HEK293 (cell line): ENCODE data around the gene TOR4A.

Experiments
- GLIS2 ChIP-seq: fragments of 450-650 bp; formaldehyde crosslinking; IDR thresholded peaks from 2 replicates; pipeline ENCODE4 v1.5.1; 2016; ENCODE audit warnings: missing biosample characterization, missing genetic modification characterization
- KLF1 ChIP-seq: fragments of 450-650 bp; formaldehyde crosslinking; IDR thresholded peaks from 2 replicates; pipeline ENCODE4 v1.5.1; 2016; ENCODE audit warnings: missing biosample characterization, missing genetic modification characterization
- KLF10 ChIP-seq: fragments of 450-650 bp; IDR thresholded peaks from 2 replicates; pipeline ENCODE4 v1.5.1; 2018; ENCODE audit warnings: missing biosample characterization, mild to moderate bottlenecking, missing genetic modification characterization
- MYNN ChIP-seq: fragments of 450-650 bp; formaldehyde crosslinking; IDR thresholded peaks from 2 replicates; pipeline ENCODE4 v1.5.1; 2016; ENCODE audit warnings: missing biosample characterization, missing genetic modification characterization, borderline replicate concordance
- REPIN1 ChIP-seq: fragments of 450-650 bp; formaldehyde crosslinking; IDR thresholded peaks from 2 replicates; pipeline ENCODE4 v1.5.1; 2017; ENCODE audit warnings: missing biosample characterization, missing genetic modification characterization, low read depth
- ZBTB7A ChIP-seq: fragments of 450-650 bp; formaldehyde crosslinking; IDR thresholded peaks from 2 replicates; pipeline ENCODE4 v1.5.1; 2016; ENCODE audit warnings: low read depth, missing biosample characterization, missing genetic modification characterization
- ZBTB8A ChIP-seq: fragments of 450-650 bp; formaldehyde crosslinking; IDR thresholded peaks from 2 replicates; pipeline ENCODE4 v1.5.1; 2016; ENCODE audit warnings: missing biosample characterization, missing genetic modification characterization
- ZNF155 ChIP-seq: fragments of 450-650 bp; formaldehyde crosslinking; IDR thresholded peaks from 2 replicates; pipeline ENCODE4 v1.5.1; 2016; ENCODE audit warnings: missing biosample characterization, missing genetic modification characterization
- ZNF2 ChIP-seq: fragments of 450-650 bp; formaldehyde crosslinking; IDR thresholded peaks from 2 replicates; pipeline ENCODE4 v1.5.1; 2016; ENCODE audit warnings: missing biosample characterization, missing genetic modification characterization
- ZNF266 ChIP-seq: fragments of 450-650 bp; formaldehyde crosslinking; IDR thresholded peaks from 2 replicates; pipeline ENCODE4 v1.5.1; 2016; ENCODE audit warnings: missing biosample characterization, missing genetic modification characterization, low read depth
- ZNF501 ChIP-seq: fragments of 450-650 bp; formaldehyde crosslinking; IDR thresholded peaks from 2 replicates; pipeline ENCODE4 v1.5.1; 2016; ENCODE audit warnings: missing biosample characterization, missing genetic modification characterization
- ZNF600 ChIP-seq: fragments of 450-650 bp; formaldehyde crosslinking; IDR thresholded peaks from 2 replicates; pipeline ENCODE4 v1.5.1; 2016; ENCODE audit warnings: missing biosample characterization, missing genetic modification characterization
- ZNF660 ChIP-seq: fragments of 450-650 bp; IDR thresholded peaks from 2 replicates; pipeline ENCODE4 v1.5.1; 2018; ENCODE audit warnings: missing biosample characterization, mild to moderate bottlenecking, missing genetic modification characterization
- ZNF701 ChIP-seq: fragments of 450-650 bp; formaldehyde crosslinking; IDR thresholded peaks from 2 replicates; pipeline ENCODE4 v1.5.1; 2016; ENCODE audit warnings: missing biosample characterization, missing genetic modification characterization
- ZNF777 ChIP-seq: fragments of 450-650 bp; formaldehyde crosslinking; IDR thresholded peaks from 2 replicates; pipeline ENCODE4 v1.5.1; 2017; ENCODE audit warnings: missing biosample characterization, missing genetic modification characterization, borderline replicate concordance
- TF ChIP-seq, protein P1 (sequence below): fragments of 450-650 bp; formaldehyde crosslinking; IDR thresholded peaks from 2 replicates; pipeline ENCODE4 v1.5.1; 2016; ENCODE audit warnings: missing biosample characterization, missing genetic modification characterization
- TF ChIP-seq, protein P2 (sequence below): fragments of 450-650 bp; formaldehyde crosslinking; IDR thresholded peaks from 2 replicates; pipeline ENCODE4 v1.5.1; 2016; ENCODE audit warnings: missing biosample characterization, missing genetic modification characterization
- TF ChIP-seq, protein P3 (sequence below): fragments of 450-650 bp; formaldehyde crosslinking; IDR thresholded peaks from 2 replicates; pipeline ENCODE4 v1.5.1; 2017; ENCODE audit warnings: missing biosample characterization, missing genetic modification characterization
- TF ChIP-seq, protein P4 (sequence below): fragments of 450-650 bp; formaldehyde crosslinking; IDR thresholded peaks from 2 replicates; pipeline ENCODE4 v1.5.1; 2016; ENCODE audit warnings: missing biosample characterization, missing genetic modification characterization
- TF ChIP-seq, protein P5 (sequence below): fragments of 450-650 bp; formaldehyde crosslinking; IDR thresholded peaks from 2 replicates; pipeline ENCODE4 v1.5.1; 2017; ENCODE audit warnings: missing biosample characterization, missing genetic modification characterization
- TF ChIP-seq, protein P6 (sequence below): IDR thresholded peaks from 2 replicates; pipeline ENCODE4 v1.6.1; 2011; ENCODE audit warnings: mild to moderate bottlenecking, low read depth, low read length, borderline replicate concordance

TOR4A gene

DNA sequence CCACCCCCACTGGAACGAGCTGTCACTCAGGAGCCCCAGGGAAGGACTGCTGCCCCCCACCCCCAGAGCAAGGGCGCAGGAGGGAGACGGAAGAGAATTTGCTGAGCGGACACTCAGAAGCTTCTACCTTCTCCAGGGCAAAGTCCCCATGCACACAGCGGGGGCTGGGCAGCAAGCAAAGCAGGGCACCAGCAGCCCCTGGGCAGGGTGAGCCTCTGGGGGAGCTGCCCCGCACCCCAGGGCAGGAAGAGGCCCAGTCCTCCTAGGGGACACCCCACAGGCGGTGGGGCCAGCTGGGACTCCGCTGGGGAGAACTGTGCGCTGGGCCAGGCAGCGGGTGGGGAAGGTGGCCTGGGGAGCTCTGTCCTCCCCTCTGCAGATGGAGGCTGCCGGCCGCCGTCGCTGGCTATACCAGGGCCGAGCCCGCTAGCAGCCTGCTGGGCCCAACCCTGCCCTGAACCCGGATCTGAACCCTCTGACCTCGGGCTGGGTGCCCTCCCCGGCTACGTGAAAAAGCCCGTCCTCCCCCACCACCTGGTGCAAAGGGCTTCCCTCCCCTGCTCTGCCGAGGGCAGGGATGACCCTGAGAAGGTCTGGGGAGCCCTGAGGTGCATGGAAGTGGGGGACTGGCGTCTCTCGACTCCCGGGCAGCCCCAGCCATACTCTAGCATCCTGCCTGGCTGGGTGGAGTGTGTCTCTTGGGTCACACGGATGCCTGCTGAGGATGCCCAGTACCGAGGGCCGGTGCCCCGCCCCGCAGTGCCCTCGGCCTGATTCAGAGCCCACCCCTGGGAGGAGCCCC lies 47.4 kb upstream of the TOR4A start (continued):
- peak; percentile 49 for TF ChIP-seq GLIS2
- TF ChIP-seq MYNN (tag by site-specific recombination) = no peak
- peak; percentile 44 for TF ChIP-seq KLF1 (tag by site-specific recombination)
- TF ChIP-seq ZNF660 = no peak
- TF ChIP-seq ZNF701 (tag by site-specific recombination) = no peak
- TF ChIP-seq, protein P1, sequence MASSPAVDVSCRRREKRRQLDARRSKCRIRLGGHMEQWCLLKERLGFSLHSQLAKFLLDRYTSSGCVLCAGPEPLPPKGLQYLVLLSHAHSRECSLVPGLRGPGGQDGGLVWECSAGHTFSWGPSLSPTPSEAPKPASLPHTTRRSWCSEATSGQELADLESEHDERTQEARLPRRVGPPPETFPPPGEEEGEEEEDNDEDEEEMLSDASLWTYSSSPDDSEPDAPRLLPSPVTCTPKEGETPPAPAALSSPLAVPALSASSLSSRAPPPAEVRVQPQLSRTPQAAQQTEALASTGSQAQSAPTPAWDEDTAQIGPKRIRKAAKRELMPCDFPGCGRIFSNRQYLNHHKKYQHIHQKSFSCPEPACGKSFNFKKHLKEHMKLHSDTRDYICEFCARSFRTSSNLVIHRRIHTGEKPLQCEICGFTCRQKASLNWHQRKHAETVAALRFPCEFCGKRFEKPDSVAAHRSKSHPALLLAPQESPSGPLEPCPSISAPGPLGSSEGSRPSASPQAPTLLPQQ (tag by site-specific recombination) = no peak
- no peak for TF ChIP-seq ZNF777
- TF ChIP-seq ZNF600 (tag by site-specific recombination) = peak; percentile 80
- no peak for TF ChIP-seq KLF10 (tag by site-specific recombination)
- TF ChIP-seq, protein P2, sequence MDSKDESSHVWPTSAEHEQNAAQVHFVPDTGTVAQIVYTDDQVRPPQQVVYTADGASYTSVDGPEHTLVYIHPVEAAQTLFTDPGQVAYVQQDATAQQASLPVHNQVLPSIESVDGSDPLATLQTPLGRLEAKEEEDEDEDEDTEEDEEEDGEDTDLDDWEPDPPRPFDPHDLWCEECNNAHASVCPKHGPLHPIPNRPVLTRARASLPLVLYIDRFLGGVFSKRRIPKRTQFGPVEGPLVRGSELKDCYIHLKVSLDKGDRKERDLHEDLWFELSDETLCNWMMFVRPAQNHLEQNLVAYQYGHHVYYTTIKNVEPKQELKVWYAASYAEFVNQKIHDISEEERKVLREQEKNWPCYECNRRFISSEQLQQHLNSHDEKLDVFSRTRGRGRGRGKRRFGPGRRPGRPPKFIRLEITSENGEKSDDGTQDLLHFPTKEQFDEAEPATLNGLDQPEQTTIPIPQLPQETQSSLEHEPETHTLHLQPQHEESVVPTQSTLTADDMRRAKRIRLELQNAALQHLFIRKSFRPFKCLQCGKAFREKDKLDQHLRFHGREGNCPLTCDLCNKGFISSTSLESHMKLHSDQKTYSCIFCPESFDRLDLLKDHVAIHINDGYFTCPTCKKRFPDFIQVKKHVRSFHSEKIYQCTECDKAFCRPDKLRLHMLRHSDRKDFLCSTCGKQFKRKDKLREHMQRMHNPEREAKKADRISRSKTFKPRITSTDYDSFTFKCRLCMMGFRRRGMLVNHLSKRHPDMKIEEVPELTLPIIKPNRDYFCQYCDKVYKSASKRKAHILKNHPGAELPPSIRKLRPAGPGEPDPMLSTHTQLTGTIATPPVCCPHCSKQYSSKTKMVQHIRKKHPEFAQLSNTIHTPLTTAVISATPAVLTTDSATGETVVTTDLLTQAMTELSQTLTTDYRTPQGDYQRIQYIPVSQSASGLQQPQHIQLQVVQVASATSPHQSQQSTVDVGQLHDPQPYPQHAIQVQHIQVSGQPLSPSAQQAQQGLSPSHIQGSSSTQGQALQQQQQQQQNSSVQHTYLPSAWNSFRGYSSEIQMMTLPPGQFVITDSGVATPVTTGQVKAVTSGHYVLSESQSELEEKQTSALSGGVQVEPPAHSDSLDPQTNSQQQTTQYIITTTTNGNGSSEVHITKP = peak; percentile 59
- no peak for TF ChIP-seq ZNF501 (tag by site-specific recombination)
- TF ChIP-seq, protein P3, sequence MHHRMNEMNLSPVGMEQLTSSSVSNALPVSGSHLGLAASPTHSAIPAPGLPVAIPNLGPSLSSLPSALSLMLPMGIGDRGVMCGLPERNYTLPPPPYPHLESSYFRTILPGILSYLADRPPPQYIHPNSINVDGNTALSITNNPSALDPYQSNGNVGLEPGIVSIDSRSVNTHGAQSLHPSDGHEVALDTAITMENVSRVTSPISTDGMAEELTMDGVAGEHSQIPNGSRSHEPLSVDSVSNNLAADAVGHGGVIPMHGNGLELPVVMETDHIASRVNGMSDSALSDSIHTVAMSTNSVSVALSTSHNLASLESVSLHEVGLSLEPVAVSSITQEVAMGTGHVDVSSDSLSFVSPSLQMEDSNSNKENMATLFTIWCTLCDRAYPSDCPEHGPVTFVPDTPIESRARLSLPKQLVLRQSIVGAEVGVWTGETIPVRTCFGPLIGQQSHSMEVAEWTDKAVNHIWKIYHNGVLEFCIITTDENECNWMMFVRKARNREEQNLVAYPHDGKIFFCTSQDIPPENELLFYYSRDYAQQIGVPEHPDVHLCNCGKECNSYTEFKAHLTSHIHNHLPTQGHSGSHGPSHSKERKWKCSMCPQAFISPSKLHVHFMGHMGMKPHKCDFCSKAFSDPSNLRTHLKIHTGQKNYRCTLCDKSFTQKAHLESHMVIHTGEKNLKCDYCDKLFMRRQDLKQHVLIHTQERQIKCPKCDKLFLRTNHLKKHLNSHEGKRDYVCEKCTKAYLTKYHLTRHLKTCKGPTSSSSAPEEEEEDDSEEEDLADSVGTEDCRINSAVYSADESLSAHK (tag by site-specific recombination) = no peak
- no peak for TF ChIP-seq ZNF2 (tag by site-specific recombination)
- no peak for TF ChIP-seq ZNF155 (tag by site-specific recombination)
- TF ChIP-seq, protein P4, sequence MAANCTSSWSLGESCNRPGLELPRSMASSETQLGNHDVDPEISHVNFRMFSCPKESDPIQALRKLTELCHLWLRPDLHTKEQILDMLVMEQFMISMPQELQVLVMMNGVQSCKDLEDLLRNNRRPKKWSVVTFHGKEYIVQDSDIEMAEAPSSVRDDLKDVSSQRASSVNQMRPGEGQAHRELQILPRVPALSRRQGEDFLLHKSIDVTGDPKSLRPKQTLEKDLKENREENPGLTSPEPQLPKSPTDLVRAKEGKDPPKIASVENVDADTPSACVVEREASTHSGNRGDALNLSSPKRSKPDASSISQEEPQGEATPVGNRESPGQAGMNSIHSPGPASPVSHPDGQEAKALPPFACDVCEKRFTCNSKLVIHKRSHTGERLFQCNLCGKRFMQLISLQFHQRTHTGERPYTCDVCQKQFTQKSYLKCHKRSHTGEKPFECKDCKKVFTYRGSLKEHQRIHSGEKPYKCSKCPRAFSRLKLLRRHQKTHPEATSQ (tag by site-specific recombination) = no peak
- TF ChIP-seq, protein P5, sequence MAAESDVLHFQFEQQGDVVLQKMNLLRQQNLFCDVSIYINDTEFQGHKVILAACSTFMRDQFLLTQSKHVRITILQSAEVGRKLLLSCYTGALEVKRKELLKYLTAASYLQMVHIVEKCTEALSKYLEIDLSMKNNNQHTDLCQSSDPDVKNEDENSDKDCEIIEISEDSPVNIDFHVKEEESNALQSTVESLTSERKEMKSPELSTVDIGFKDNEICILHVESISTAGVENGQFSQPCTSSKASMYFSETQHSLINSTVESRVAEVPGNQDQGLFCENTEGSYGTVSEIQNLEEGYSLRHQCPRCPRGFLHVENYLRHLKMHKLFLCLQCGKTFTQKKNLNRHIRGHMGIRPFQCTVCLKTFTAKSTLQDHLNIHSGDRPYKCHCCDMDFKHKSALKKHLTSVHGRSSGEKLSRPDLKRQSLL (tag by site-specific recombination) = no peak
- 0 out of 2 replicates have a peak, but pooled peaks have one; percentile 29 for TF ChIP-seq ZBTB8A (tag by site-specific recombination)
- TF ChIP-seq REPIN1 (tag by site-specific recombination) = no peak
- no peak for TF ChIP-seq ZBTB7A
- no peak for TF ChIP-seq ZNF266 (tag by site-specific recombination)
- TF ChIP-seq, protein P6, sequence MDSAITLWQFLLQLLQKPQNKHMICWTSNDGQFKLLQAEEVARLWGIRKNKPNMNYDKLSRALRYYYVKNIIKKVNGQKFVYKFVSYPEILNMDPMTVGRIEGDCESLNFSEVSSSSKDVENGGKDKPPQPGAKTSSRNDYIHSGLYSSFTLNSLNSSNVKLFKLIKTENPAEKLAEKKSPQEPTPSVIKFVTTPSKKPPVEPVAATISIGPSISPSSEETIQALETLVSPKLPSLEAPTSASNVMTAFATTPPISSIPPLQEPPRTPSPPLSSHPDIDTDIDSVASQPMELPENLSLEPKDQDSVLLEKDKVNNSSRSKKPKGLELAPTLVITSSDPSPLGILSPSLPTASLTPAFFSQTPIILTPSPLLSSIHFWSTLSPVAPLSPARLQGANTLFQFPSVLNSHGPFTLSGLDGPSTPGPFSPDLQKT = no peak
